ELF-1 (cell line): ENCODE data around the gene ARHGAP19.
"Not testable (repeated sequence)": the region's sequence is repeated elsewhere in the genome, so short reads cannot be mapped to it uniquely, and the experiment has no call there.

Source experiments
- DNase-seq: peaks from one replicate; pipeline ENCODE4 v3.0.0-alpha.2; 2016; ENCODE audit warnings: low read depth, low spot score

Gene ARHGAP19

DNA sequence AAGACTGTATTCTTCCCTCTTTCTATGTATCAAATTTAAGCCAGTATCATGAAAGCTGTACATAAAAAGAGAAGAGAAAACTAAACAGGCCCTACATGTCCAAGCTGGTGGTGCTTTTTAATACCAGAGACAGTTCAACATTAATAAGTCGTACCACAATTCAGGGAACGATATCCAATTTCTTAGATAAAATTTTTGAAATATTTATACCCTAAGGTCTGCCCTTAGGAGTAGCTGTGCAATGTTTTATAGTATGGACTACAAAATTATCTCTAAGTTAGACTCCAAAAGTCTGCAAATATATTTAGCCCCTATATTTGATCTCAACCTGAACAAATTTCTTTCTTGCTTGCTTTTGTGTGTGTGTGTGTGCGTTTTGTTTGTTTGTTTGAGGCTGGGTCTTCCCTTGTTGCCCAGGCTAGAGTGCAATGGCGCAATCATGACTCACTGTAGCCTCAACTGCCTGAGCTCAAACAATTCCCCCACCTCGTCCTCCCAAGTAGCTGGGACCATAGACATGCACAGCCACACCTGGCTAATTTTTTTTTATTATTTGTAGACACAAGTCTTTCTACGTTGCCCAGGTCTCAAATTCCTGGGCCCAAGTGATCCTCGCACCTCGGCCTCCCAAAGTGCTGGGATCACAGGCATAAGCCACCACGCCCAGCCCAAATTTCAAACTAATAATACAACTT lies 13.2 kb downstream of the ARHGAP19 start:
- DNase-seq = peak; percentile 37

DNA sequence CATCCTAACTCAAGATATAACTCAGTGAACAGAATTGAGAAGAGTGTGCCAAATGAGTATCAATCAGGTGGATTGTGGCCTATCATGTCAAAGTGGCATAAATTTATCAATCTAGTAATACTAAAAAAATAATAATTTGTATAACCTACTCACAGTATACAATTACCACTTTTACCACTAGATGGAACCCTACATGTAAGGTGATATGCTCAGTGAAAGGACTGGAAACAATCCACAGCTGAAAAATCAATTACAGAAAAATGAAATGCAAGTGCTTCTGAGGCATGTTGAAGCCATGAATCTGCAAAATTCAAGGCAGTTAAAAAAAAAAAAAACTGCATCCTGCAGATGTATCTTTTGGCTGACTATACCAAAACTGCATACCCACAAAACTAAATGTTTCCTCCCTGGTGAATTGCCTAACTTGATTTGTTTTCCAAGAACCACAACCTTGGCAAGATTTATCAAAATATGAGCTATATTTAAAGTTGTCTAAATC lies 13.9 kb downstream of the ARHGAP19 start:
- DNase-seq = no peak

DNA sequence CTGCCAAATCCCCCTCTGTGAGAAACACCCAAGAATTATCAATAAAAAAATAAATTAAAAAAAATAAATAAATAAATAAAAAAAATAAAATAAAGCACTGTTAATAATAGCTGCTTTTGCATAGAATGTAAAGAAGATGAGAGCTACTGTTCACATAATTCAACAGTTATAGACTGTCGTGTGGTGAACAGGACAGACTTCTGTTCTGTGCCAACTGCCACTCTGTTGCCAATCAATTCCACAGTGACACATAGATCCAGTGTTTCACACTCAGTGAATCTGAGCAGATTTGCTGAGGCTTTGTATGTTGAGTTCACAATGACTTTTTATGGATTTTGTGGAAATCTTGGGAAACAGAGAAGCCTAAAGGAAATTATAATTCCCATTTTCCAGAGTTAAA lies 14.9 kb downstream of the ARHGAP19 start:
- no peak for DNase-seq

DNA sequence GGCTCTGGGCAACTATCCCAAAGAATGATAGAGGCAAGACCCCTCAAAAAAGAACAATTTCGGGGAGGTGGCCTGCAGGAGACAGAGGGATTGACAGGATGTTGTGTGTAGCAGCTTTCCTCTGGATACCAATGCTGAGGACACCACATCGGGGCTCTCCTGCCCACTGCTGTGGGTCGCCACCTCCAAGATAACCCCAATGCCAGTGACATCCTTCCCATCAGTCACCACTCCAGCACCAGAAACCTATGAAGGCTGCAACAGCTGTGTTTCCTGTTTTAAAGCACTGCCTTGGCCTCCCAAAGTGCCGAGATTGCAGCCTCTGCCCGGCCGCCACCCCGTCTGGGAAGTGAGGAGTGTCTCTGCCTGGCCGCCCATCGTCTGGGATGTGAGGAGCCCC lies 17.6 kb downstream of the ARHGAP19 start:
- DNase-seq = no peak

DNA sequence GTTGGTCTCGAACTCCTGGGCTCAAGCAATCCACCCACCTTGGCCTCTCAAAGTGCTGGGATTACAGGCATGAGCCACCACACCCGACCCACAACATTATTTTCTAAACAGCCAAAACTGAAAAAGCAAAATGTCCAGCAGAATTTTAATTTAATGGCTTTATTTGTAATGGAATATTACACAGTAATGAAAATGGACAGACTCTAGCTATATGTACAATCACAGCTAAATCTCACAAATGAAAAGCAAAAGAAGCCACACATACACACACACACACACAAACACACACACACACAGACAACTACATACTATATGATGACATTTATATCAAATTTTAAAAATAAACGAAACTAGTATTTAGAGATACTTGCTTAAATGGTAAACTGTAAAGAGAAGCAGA lies 18.7 kb downstream of the ARHGAP19 start:
- DNase-seq = no peak

DNA sequence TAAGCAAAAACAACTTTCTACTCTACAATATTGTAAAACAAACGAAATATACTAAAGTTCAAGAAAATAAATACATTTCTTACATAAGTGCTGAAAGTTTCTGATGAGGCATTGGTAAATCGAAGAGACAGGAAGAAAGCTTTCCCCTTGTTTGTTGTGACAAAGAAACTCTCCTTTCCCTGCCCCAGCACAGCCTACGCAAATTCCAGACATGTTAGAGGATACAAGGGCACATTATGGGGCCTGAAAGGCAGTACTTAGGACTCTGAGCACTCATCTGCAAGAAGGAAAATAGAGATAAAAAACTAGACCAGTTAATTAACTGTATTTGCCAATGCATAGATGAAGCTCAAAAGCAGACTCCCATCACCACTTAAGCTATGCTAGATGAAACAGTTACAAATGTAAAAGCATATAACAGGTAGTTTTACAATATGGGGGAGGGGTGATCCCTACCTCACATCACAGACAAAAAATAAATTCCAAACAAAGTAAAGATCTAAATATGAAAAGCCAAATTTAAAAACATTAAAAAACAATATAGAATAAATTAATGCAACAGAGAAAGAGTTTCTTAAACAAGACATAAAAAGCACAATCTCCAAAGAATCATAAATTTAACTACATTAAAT lies 21.8 kb downstream of the ARHGAP19 start:
- no peak for DNase-seq

DNA sequence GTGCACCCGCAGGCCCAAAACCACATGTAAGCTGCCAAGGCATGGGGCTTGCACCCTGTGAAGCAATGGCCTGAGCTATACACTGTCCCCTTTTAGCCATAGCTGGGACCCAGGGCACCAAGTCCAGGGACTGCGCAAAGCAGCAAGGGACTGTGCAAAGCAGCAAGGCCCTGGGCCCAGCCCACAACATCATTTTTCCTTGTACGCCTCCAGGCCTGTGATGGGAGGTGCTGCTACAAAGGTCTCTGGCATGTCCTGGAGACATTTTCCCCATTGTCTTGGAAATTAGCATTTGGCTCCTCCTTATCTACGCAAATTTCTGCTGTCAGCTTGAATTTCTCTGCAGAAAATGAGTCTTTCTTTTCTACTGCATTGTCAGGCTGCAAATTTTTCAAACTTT lies 24.8 kb downstream of the ARHGAP19 start:
- peak; percentile 79 for DNase-seq

DNA sequence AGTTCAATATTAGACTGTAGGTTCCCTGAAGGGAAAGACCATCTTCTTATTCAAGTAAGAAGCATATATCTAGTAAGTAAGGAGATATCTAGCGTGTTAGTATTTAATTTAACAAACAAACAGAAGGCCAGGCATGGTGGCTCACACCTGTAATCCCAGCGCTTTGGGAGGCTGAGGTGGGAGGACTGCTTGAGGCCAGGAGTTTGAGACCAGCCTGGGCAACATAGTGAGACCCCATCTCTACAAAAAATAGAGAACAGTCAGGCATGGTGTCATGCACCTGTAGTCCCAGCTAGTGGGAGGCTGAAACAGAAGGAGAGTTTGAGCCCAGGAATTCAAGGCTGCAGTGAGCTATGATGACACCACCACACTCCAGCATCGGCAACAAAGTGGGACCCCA lies 27.3 kb downstream of the ARHGAP19 start:
- not testable (repeated sequence) for DNase-seq

DNA sequence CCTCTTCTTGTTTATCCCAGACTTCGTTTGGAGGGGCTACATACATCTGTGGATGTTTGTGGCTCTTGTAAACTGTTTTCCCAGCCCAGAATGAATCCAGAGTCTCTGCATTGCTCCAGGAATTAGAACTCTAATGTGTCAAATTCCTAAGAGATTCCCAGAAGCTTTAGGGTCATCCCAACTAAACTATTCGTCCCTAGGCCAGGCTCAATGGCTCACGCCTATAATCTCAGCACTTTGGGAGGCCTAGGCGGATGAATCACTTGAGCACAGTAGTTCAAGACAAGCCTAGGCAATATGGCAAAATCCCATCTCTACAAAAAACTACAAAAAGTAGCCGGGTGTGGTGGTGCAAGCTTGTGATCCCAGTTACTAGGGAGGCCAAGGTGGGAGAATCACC lies 28.5 kb downstream of the ARHGAP19 start:
- peak; percentile 51 for DNase-seq

DNA sequence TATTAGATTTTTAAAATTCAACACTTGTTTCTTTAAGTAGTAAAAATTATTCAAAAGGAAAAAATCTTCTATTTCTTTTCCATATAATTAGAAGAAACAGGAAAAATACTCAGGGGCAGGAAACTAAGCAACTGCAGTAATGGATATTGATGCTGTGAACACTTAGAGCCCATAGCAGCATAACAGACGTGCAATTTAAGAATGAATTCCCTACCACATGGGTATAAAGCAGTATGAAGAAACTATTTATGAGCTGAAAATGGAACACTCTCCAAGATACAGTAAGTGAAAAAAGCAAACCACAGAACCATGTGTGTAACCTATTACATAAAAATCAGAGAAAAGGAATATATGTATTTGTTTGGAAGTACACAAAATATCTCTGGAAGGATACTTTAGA lies 30.8 kb downstream of the ARHGAP19 start:
- DNase-seq = no peak

DNA sequence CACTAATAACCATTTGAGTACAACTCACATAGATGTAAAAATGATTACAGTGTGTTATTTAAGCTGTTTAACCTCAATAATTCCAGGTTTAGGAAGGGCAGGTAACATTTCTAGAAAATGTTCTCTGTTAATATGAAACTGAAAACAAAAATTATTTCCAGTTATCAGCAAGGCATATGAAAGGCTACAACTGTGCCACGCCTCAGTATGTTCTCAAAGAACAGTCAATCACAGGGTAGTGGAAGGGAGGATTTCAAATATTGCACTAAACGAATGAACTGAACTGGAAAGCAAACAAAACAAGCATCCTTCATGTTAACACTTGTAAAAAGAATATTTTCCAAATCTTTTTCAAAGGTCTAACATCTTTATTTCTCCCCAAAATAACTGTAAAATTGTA lies 31.3 kb downstream of the ARHGAP19 start:
- no peak for DNase-seq

DNA sequence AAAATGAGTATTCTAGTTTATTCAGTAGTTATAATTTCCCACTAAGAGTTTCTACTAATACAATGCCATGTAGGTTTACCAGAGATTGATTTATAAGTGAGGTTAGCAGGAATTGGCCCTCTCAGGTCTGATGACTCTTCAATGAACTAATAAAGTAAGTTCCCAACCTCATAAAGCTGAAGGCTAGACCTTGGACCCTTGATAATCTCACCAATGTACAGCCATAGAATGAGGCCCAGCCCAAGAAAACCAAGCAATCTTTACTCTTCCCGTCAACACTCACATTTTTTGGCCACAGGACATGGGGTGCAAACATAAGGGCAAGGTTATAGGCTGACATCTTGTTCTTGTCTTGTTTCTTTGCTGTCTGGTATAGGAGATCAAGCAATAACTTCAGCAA lies 33.3 kb downstream of the ARHGAP19 start:
- no peak for DNase-seq

DNA sequence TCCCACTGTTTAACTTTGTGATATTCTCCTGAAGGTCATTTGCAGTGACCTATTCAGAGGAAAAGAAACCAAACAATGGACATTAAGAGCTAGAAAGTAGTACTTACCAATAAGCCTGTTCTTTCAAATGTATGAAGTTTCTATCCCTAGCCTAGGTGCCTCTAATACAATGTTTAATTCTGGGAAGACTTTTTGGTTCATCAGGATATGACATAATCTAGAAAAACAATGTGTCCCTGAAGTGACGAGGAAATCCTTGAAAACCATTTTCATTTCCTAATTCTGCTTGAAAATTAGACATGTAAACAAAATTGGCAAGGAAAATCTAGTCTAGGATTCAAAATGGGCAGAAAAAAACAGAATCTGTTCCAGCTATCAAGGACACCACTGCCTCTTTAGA lies 36.1 kb downstream of the ARHGAP19 start:
- no peak for DNase-seq

DNA sequence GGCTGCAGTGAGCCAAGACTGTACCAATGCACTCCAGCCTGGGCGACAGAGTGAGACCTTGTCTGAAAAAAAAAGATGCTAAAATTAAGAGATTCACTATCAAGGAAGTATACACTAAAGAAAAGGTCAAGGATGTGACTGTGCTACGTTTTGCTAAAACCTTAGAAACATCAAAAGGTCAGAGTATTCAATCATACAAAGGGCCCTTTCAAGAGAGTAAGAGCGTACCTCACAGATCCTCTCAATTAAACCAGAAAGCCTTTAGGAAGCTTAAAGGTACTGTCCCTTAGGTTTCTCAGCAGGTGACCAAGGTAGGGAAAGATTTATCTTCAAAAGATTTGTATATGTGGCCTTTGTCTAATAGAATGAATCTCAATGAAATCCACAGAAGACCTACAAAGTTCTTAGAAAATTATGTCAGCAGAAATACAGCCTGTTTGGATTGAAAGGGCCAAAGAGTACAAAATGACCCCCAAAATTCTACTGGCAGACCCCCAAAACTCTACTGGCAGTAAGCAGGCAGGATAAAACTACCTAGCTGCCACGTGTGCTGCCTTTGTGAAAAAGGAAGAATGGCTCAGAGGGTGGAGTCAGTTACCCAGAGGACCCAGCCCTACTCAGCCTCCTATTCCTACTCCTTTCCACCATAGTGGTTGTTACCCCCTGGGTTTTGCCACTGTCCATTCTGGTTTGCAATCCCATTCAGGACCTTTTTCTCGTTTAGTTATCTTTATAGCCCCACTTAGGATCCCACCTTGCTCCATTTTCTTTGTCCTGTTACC lies 36.7 kb downstream of the ARHGAP19 start:
- no peak for DNase-seq

DNA sequence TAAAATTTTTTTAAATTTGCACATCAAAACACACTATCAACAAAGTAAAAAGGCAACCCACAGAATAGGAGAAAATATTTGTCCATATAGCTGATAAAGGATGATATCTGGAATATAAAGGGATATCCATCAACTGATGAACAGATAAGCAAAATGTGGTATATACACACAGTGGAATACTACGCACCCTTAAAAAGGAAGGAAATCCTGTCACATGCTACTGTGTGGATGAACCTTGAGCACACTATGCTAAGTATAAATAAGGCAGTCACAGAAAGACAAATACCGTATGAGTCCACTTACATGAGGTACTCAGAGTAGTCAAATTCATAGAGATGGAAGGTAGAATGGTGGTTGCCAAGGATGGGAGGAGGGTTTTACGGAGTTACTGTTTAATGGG lies 37.7 kb downstream of the ARHGAP19 start:
- DNase-seq = no peak

DNA sequence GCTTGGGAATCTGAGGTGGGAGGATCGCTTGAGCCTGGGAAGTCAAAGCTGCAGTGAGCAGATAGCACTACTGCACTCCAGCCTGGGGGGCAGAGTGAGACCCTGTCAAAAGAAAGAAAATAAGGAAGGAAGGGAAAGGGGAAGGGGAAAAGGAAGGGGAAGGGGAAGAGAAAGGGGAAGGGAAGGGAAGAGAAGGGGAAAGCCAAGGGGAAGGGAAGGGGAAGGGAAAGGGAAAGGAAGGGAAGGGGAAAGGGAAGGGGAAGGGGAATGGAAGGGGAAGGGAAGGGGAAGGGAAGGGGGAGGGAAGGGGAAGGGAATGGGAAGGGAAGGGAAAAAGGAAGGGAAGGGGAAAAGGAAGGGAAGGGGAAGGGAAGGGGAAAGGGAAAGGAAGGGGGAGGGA lies 41.5 kb downstream of the ARHGAP19 start:
- no peak for DNase-seq

DNA sequence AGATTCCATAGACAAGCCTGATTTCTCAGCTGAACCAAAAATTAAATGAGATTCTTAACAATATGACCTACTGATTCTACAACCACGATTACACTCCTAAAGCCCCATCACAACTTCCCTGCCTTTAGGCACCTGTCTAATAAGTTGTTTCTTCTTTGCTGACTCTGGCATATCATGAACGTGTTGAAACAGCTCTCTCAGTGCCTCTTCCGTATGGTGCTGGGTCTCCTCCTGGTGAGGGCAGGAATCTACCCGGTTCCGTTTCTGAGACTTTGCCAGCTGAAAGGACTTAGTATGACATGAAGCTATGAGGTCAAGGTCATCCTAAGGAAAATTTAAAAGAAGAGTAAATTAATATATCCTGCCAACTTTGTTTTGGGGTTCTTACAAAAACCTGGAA lies 48.6 kb downstream of the ARHGAP19 start:
- DNase-seq = no peak

DNA sequence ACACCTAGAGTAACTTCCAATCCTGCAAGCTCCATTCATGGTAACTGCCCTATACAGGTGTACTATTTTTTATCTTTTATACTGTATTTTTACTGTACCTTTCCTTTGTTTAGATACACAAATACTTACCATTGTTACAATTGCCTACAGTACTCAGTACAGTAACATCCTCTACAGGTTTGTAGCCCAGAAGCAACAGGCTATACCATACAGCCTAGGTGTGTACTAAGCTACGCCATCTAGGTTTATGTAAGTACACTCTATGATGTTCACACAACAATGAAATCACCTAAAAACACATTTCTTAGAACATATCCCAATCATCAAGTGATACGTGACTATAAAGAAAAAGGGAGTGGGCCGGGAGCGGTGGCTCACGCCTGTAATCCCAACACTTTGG lies 53.6 kb downstream of the ARHGAP19 start:
- no peak for DNase-seq

DNA sequence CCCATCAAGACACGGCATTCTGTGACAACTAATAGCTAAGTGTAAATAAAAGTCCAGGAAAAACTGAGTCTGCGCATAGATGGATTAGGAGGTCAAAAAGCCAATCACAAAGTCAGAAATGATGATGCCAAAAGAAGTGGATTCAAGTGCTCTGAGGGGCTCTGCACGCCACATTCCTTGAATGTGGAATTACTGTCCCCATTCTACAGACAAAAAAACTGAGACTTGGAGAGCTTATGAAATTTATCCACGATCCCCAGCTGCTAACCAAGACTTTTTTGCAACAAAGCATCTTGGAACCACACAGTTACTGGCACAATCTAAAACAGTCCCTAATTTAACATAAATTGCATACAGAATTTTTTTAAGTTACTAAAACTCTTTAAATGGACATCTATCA lies 57.1 kb downstream of the ARHGAP19 start:
- DNase-seq = no peak

DNA sequence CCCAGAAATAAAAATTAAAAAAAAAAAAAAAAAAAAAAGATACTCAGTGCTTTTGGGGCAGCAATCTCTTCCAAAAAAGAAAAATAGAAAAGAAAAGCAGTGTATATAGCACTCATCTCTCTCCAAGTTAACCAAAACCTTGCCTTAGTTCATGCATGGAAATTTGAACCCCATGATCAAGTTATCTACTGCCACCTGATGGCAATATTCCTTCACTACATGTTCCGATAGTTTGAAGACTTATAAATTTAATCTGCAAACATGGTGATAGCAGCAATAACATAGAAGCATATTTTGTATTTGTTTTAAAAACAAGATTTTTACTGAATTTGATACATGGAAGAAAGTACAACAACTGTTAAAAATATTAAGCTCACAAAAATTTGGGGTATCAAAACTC lies 58.0 kb downstream of the ARHGAP19 start:
- DNase-seq = no peak

DNA sequence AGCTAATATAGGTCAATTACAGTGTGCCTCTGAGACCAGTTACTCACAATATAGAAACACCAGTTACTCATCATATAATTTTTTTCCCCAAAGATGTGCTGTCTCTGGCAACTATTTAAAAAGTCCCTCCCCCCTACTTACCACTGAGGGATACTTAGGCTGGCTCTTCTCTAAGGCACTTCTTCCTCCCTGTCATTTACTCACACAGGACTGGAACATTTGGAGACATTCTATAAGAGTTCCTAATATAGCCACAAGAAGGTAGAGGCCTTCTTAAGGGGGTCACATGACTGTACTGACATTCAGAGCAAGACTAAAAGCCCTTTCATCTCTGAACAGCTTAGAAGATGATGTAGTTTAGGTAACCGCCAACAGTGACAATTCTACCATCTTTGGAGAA lies 62.3 kb downstream of the ARHGAP19 start:
- DNase-seq = no peak

DNA sequence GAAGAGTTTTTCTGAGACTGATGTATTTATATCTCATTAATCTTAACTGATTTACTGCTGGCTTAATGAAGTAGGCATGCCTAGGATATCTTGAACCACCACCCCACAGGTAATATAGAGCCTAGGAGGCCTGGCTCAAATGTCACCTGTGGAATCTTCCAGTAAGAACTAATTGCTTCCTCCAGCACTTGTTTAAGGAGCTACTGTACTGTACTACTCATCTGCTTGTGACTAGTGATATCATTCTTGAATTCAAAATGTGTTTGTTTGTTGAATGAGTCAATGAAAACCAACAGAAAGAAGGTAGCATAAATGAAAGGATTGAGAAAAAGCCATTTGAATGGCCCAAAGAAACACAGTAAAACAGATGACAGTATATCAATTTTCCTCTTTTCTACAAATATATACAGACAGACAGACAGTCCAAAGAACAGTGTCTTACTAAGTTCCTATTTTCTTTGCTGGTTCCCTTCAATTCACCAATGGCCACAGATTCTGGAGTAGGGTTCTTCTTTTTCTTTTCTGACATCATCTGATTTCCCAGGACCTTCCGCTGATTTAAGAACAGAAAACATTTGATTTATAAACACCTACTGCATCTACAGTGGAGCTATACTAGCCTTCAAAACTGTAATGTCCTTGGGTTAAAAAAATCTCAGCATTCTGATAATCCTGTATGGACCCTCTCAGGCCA lies 63.0 kb downstream of the ARHGAP19 start:
- no peak for DNase-seq
